Osteocyte (in vitro differentiated cells): Measurements from ENCODE around the gene ABI1. TPM values are rescaled to one million over a fixed set of nuclear protein-coding genes. Genes with fewer than 3 reads are reported as not detected.

Source experiments
- DNase-seq: peaks from one replicate; pipeline ENCODE4 v3.0.0; 2021; ENCODE audit warnings: mixed read lengths; ENCODE audit not compliant: unreplicated experiment; ENCODE audit errors: extremely low spot score
- H3K27ac Mint-ChIP-seq: one replicate; pipeline ENCODE4 v1.8.0; 2021; ENCODE audit warnings: mild to moderate bottlenecking, mixed read lengths; ENCODE audit not compliant: unreplicated experiment
- H3K27me3 Mint-ChIP-seq: one replicate; pipeline ENCODE4 v1.8.0; 2021; ENCODE audit warnings: mixed read lengths; ENCODE audit not compliant: unreplicated experiment
- H3K36me3 Mint-ChIP-seq: one replicate; pipeline ENCODE4 v1.8.0; 2021; ENCODE audit warnings: mixed read lengths; ENCODE audit not compliant: unreplicated experiment
- H3K4me1 Mint-ChIP-seq: one replicate; pipeline ENCODE4 v1.8.0; 2021; ENCODE audit warnings: mixed read lengths; ENCODE audit not compliant: unreplicated experiment
- H3K4me3 Mint-ChIP-seq: one replicate; pipeline ENCODE4 v1.8.0; 2021; ENCODE audit warnings: mild to moderate bottlenecking, moderate library complexity, mixed read lengths; ENCODE audit not compliant: unreplicated experiment
- H3K9me3 Mint-ChIP-seq: one replicate; pipeline ENCODE4 v1.8.0; 2021; ENCODE audit warnings: mixed read lengths; ENCODE audit not compliant: unreplicated experiment
- CTCF ChIP-seq: fragments of 200-600 bp; sonication (generic); IDR thresholded peaks from 2 replicates; pipeline ENCODE4 v1.5.0; 2021; ENCODE audit warnings: antibody characterized with exemption, mild to moderate bottlenecking, moderate library complexity
- total RNA-seq: library from RNA; stranded (reverse); gene quantifications from 2 replicates; pipeline ENCODE4 v1.2.1, GENCODE V29; 2021

Gene ABI1
- total RNA-seq, 1 donor from 2014 or later = 62.2 TPM

GRCh38 chr10:26717476-26717875 lies 143.3 kb downstream of the ABI1 start:
- H3K4me3 Mint-ChIP-seq = no peak overlapping the region
- H3K27me3 Mint-ChIP-seq = no peaks in the 10 kb centered on the region
- no peaks in the 10 kb centered on the region for H3K4me1 Mint-ChIP-seq
- H3K27ac Mint-ChIP-seq = no peak overlapping the region
- TF ChIP-seq CTCF = no peak
- no peaks in the 10 kb centered on the region for H3K9me3 Mint-ChIP-seq
- peak; percentile 40 for DNase-seq
- H3K36me3 Mint-ChIP-seq = peaks cover 3% of the 10 kb centered on the region

GRCh38 chr10:26715137-26715487 lies 145.6 kb downstream of the ABI1 start:
- peaks cover 3% of the 10 kb centered on the region for H3K36me3 Mint-ChIP-seq
- DNase-seq = peak; percentile 34
- H3K27ac Mint-ChIP-seq = no peak overlapping the region
- no peaks in the 10 kb centered on the region for H3K9me3 Mint-ChIP-seq
- no peaks in the 10 kb centered on the region for H3K27me3 Mint-ChIP-seq
- no peaks in the 10 kb centered on the region for H3K4me1 Mint-ChIP-seq
- no peak for TF ChIP-seq CTCF
- no peak overlapping the region for H3K4me3 Mint-ChIP-seq

GRCh38 chr10:26714415-26715136 lies 146.2 kb downstream of the ABI1 start:
- H3K4me3 Mint-ChIP-seq = no peak overlapping the region
- peak; percentile 36 for DNase-seq
- TF ChIP-seq CTCF = no peak
- H3K27ac Mint-ChIP-seq = no peak overlapping the region
- H3K9me3 Mint-ChIP-seq = no peaks in the 10 kb centered on the region
- H3K27me3 Mint-ChIP-seq = no peaks in the 10 kb centered on the region
- H3K4me1 Mint-ChIP-seq = no peaks in the 10 kb centered on the region
- peaks cover 4% of the 10 kb centered on the region for H3K36me3 Mint-ChIP-seq

- no peak for DNase-seq
- Mint-ChIP-seq H3K4me1 (no peaks in the 10 kb centered on the region), H3K9me3 (no peaks in the 10 kb centered on the region), H3K27ac (no peak overlapping the region), H3K36me3 (peaks cover 13% of the 10 kb centered on the region), H3K27me3 (no peaks in the 10 kb centered on the region), H3K4me3 (no peak overlapping the region)
- TF ChIP-seq CTCF = no peak
Observed at GRCh38 chr10:26711324-26711723, 149.4 kb downstream of the ABI1 start.

- H3K9me3 Mint-ChIP-seq = no peaks in the 10 kb centered on the region
- peaks cover 14% of the 10 kb centered on the region for H3K36me3 Mint-ChIP-seq
- no peak overlapping the region for H3K4me3 Mint-ChIP-seq
- DNase-seq = no peak
- no peaks in the 10 kb centered on the region for H3K27me3 Mint-ChIP-seq
- no peak overlapping the region for H3K27ac Mint-ChIP-seq
- no peak for TF ChIP-seq CTCF
- peaks cover 4% of the 10 kb centered on the region for H3K4me1 Mint-ChIP-seq
Observed at GRCh38 chr10:26706936-26707335, 153.8 kb downstream of the ABI1 start.
